ENCODE data around the gene VENTX. TPM values are rescaled to one million over a fixed set of nuclear protein-coding genes. Genes with fewer than 3 reads are reported as not detected.

VENTX gene
- polyA plus RNA-seq, 3 donors, result 1.4 to 56.0 (median 1.6) TPM

GRCh38 chr10:133252223-133252552, 14.5 kb downstream of the VENTX start:
- no peaks in the 10 kb centered on the region for H3K9me3 Mint-ChIP-seq
- WGBS (ENCODE audit: insufficient coverage), result 77% methylated on average over 4 of the region's 12 CpGs
- H3K9ac ChIP-seq (ENCODE audit: insufficient read depth, low read length, poor library complexity, severe bottlenecking), result no peak overlapping the region
- peaks cover 26 to 40% of the 10 kb centered on the region in 2 donors for H3K4me1 ChIP-seq (ENCODE audit: control insufficient read depth in 1 of 2, insufficient read depth in 2 of 2, low read length in 2 of 2)
- H3K27me3 Mint-ChIP-seq (ENCODE audit: low read depth in 3 of 3), result peaks cover 12 to 27% (median 16%) of the 10 kb centered on the region in 3 donors
- H3K27me3 ChIP-seq (ENCODE audit: control insufficient read depth in 2 of 2, insufficient read depth in 2 of 2, low read length in 2 of 2), result peaks cover 0 to 12% of the 10 kb centered on the region in 2 donors
- H3K9me3 ChIP-seq (replicated peaks in 1 of 2; ENCODE audit: control insufficient read depth in 1 of 2, insufficient read depth in 1 of 2, low read length in 2 of 2), result no peaks in the 10 kb centered on the region
- no peak overlapping the region for H3K4me2 ChIP-seq (replicated peaks; ENCODE audit: extremely low read depth, low read length, poor library complexity, severe bottlenecking)
- H3K4me3 ChIP-seq (replicated peaks in 1 of 3; ENCODE audit: low read depth in 2 of 3, low read length in 3 of 3), result no peak overlapping the region
- H2AFZ ChIP-seq (ENCODE audit: insufficient read depth, low read depth, low read length, poor library complexity, severe bottlenecking), result no peak overlapping the region
- peak overlapping the region in 1 of 7 donors; percentile 63 for H3K27ac Mint-ChIP-seq
- TF ChIP-seq CTCF (IDR thresholded peaks at IDR 0.05), result no peak
- H3K4me3 Mint-ChIP-seq, result no peak overlapping the region
- no peaks in the 10 kb centered on the region for H3K36me3 ChIP-seq (replicated peaks in 1 of 2; ENCODE audit: control insufficient read depth in 1 of 2, insufficient read depth in 2 of 2, low read length in 2 of 2)
- H3K79me2 ChIP-seq (ENCODE audit: insufficient read depth, low read length), result no peaks in the 10 kb centered on the region
- no peak for DNase-seq
- H4K20me1 ChIP-seq (ENCODE audit: insufficient read depth, low read length), result no peaks in the 10 kb centered on the region
- H3K4me1 Mint-ChIP-seq, result peaks cover 37% of the 10 kb centered on the region
- intact Hi-C loops (cut with micrococcal nuclease), result loop anchor here in 1 of 2 donors (10.0 kb wide), 1 partner anchor 107 kb away; no protein-coding TSS in a partner anchor
- H3K36me3 Mint-ChIP-seq, result no peaks in the 10 kb centered on the region
- H3K27ac ChIP-seq (ENCODE audit: low read depth in 1 of 2, low read length in 2 of 2), result no peak overlapping the region

GRCh38 chr10:133253361-133253955, 15.8 kb downstream of the VENTX start:
- TF ChIP-seq CTCF (IDR thresholded peaks at IDR 0.05), result no peak
- no peaks in the 10 kb centered on the region for H3K36me3 Mint-ChIP-seq
- peak overlapping the region; percentile 74 to 95 (median 92) for H3K27ac Mint-ChIP-seq
- H3K9me3 Mint-ChIP-seq, result no peaks in the 10 kb centered on the region
- no peaks in the 10 kb centered on the region for H3K36me3 ChIP-seq (replicated peaks in 1 of 2; ENCODE audit: control insufficient read depth in 1 of 2, insufficient read depth in 2 of 2, low read length in 2 of 2)
- H3K79me2 ChIP-seq (ENCODE audit: insufficient read depth, low read length), result no peaks in the 10 kb centered on the region
- intact Hi-C loops (cut with micrococcal nuclease), result loop anchor here in 1 of 2 donors (10.0 kb wide), 1 partner anchor 109 kb away; no protein-coding TSS in a partner anchor
- no peak overlapping the region for H2AFZ ChIP-seq (ENCODE audit: insufficient read depth, low read depth, low read length, poor library complexity, severe bottlenecking)
- H3K9me3 ChIP-seq (replicated peaks in 1 of 2; ENCODE audit: control insufficient read depth in 1 of 2, insufficient read depth in 1 of 2, low read length in 2 of 2), result no peaks in the 10 kb centered on the region
- no peak overlapping the region for H3K9ac ChIP-seq (ENCODE audit: insufficient read depth, low read length, poor library complexity, severe bottlenecking)
- peaks cover 48% of the 10 kb centered on the region for H3K4me1 Mint-ChIP-seq
- peak overlapping the region; percentile 38 for H3K4me2 ChIP-seq (replicated peaks; ENCODE audit: extremely low read depth, low read length, poor library complexity, severe bottlenecking)
- H3K27me3 ChIP-seq (ENCODE audit: control insufficient read depth in 2 of 2, insufficient read depth in 2 of 2, low read length in 2 of 2), result peaks cover 0 to 10% of the 10 kb centered on the region in 2 donors
- no peaks in the 10 kb centered on the region for H4K20me1 ChIP-seq (ENCODE audit: insufficient read depth, low read length)
- DNase-seq, result peak; percentile 47 to 78 (median 76)
- H3K27me3 Mint-ChIP-seq (ENCODE audit: low read depth in 3 of 3), result peaks cover 10 to 22% (median 12%) of the 10 kb centered on the region in 3 donors
- H3K27ac ChIP-seq (ENCODE audit: low read depth in 1 of 2, low read length in 2 of 2), result peak overlapping the region; percentile 42 to 59
- WGBS (ENCODE audit: insufficient coverage), result 61% methylated on average over 13 of the region's 22 CpGs
- H3K4me1 ChIP-seq (ENCODE audit: control insufficient read depth in 1 of 2, insufficient read depth in 2 of 2, low read length in 2 of 2), result peaks cover 39 to 50% of the 10 kb centered on the region in 2 donors
- H3K4me3 Mint-ChIP-seq, result peak overlapping the region in 1 of 2 donors; percentile 51
- peak overlapping the region in 1 of 3 experiments; percentile 45 for H3K4me3 ChIP-seq (replicated peaks in 1 of 3; ENCODE audit: low read depth in 2 of 3, low read length in 3 of 3)
